ENCODE data around the gene RTP3.

Gene RTP3

DNA sequence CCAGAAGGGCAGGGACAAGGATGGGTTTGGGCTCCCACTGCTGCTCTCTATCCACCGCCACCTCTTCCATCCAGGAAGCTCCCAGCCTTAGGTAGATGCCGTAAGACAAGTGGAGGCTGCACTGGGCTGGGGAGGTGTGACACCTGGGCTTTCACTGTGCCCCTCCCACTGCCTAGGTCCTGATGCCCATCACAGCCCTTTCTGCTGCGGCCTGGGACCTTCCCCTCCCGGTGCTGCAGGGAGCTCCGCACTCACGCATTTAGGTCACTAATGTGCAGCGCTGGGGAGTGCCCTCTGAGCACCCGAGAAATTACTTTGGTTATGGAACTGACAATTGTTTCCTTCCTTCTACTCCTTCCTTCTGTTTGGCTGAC, 33.9 kb upstream of the RTP3 start:
- no peak for DNase-seq (ENCODE audit: low read depth)
- TF ChIP-seq, protein P1, sequence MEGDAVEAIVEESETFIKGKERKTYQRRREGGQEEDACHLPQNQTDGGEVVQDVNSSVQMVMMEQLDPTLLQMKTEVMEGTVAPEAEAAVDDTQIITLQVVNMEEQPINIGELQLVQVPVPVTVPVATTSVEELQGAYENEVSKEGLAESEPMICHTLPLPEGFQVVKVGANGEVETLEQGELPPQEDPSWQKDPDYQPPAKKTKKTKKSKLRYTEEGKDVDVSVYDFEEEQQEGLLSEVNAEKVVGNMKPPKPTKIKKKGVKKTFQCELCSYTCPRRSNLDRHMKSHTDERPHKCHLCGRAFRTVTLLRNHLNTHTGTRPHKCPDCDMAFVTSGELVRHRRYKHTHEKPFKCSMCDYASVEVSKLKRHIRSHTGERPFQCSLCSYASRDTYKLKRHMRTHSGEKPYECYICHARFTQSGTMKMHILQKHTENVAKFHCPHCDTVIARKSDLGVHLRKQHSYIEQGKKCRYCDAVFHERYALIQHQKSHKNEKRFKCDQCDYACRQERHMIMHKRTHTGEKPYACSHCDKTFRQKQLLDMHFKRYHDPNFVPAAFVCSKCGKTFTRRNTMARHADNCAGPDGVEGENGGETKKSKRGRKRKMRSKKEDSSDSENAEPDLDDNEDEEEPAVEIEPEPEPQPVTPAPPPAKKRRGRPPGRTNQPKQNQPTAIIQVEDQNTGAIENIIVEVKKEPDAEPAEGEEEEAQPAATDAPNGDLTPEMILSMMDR (conservative IDR thresholded peaks at IDR 0.05; ENCODE audit: control insufficient read depth, insufficient read depth, low read depth, low read length) = no peak
- no peak overlapping the region for H3K4me3 ChIP-seq (ENCODE audit: control insufficient read depth, low read depth, low read length)

DNA sequence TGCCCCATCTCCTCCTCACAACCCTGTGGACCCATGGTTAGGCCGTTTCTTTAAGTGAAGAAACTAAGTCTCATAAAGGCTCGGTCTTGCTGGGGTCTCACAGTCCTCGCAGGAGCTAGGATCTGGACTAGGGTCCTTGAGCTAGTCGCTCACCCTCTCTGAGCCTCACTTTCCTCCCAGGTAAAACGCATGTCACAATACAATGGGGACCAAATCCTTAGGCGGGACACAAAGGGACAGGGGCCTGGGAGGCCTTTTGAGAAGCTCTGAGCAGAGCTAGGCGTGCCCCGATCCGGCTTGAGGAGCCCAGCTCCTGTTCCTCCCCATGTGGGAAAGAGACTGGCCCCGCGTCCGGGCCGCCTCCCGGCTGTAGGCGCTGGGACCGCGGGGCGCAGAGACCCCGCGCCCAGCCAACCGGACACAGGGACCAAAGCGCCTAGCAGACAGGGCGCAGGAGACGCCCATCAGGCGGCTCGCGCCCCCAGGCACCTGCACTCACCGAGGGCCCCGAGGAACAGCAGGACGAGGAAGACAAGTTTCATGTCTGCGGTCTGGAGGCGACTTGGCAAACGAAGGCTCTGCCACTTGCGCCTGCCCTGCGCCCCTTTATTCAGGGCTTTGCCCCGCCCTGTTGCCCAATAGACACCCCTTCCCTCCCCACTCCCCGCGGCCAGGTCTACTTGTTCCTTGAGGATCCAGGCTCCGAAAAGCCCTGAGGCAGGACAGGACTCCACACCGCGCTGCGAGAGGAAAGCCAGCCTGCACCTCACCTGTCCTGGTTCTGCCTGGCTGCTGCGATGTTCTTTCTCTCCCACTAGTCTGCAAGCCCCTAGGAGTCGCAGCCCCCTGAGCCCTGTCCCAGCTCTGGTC, 33.2 kb upstream of the RTP3 start, which contains the start of gene LTF:
Gene LTF, minus strand, starts transcription at position 580 of the 870 bp plus-strand sequence. Its CDS starts 38 bp downstream, at position 542.
- H3K4me3 ChIP-seq (ENCODE audit: control insufficient read depth, low read depth, low read length) = no peak within 1 kb of the TSS
- no peak for DNase-seq (ENCODE audit: low read depth)
- TF ChIP-seq, protein P1 (conservative IDR thresholded peaks at IDR 0.05; ENCODE audit: control insufficient read depth, insufficient read depth, low read depth, low read length) = no peak

DNA sequence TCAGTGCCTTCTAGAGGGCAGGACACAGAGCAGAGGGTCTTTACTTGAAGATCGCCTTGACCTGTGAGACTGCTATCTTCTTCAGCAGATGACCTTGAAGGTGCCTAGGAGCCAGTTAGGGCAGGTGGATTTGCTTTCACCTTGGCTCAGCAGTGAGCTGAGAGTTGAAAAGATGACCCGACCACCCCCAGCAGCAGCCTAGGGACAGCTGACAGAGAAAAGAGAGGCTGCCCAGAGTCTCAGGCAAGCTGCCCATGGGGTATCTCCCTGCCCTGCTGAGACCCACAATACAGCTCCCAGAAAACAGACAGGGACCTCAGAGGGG, 32.6 kb upstream of the RTP3 start:
- TF ChIP-seq, protein P1 (conservative IDR thresholded peaks at IDR 0.05; ENCODE audit: control insufficient read depth, insufficient read depth, low read depth, low read length) = no peak
- DNase-seq (ENCODE audit: low read depth) = no peak
- H3K4me3 ChIP-seq (ENCODE audit: control insufficient read depth, low read depth, low read length) = no peak overlapping the region

DNA sequence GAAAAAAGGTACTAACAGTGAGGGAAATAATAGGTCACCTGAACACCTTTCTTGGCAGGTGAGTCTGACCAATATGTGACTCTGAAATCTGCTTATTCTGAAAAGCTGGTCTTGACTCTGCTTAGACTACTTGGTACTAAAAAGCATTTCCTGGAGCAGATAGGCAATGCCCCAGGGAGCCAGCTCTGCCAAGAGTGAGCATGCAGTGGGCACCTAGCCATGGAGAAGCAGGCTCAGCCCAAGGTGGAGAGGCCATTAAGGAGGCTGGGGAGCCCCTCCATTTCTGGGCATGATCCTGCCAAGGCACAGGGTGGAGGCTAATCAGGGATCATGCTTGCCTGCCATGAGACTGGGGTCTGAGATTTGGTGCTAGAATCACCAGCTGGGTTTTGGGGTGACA, 31.5 kb upstream of the RTP3 start:
- TF ChIP-seq, protein P1 (conservative IDR thresholded peaks at IDR 0.05; ENCODE audit: control insufficient read depth, insufficient read depth, low read depth, low read length) = no peak
- H3K4me3 ChIP-seq (ENCODE audit: control insufficient read depth, low read depth, low read length) = no peak overlapping the region
- DNase-seq (ENCODE audit: low read depth) = no peak

DNA sequence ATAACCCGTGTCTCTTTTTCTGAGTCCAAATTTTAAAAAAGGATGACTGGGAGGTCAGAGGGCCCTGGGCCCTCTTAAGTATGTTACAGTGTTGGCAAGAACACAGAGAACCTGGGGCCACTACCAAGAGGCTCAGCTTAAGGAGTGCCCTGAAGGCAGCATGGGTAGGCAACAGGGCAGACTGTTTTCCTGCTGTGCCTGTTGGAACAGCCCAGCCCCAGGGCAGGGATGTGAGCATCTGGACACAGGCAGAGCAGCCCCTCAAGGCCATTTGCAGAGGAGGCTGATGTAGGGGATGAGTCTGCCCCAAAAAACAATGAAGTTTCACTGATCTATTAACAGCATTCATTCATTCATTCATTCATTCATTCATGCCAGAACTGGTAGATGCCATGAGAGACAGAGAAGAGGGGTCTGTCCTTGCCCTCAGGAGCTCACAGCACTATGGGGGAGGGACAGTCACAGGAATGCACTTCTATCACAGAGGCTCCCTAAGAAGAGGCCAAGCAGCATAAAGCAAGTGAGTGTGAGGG, 30.8 kb upstream of the RTP3 start:
- TF ChIP-seq, protein P1 (conservative IDR thresholded peaks at IDR 0.05; ENCODE audit: control insufficient read depth, insufficient read depth, low read depth, low read length) = no peak
- no peak for DNase-seq (ENCODE audit: low read depth)
- H3K4me3 ChIP-seq (ENCODE audit: control insufficient read depth, low read depth, low read length) = no peak overlapping the region

DNA sequence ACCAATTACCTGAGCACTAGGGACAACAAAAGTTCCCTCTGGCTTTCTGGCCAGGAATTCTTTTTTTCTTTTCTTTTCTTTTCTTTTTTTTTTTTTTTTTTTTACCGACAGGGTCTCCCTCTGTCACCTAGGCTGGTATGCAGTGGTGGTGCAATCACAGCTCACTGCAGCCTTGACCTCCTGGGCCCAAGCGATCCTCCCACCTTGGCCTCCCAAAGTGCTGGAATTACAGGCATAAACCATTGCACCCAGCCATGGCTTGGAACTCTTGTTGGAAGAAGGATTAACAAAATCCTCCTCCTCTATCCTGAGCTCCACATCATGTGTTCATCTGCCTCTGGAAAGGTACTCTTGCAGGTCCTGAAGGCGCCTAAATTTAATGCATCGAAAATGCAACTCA, 30.2 kb upstream of the RTP3 start:
- DNase-seq (ENCODE audit: low read depth) = no peak
- no peak overlapping the region for H3K4me3 ChIP-seq (ENCODE audit: control insufficient read depth, low read depth, low read length)
- TF ChIP-seq, protein P1 (conservative IDR thresholded peaks at IDR 0.05; ENCODE audit: control insufficient read depth, insufficient read depth, low read depth, low read length) = no peak
